Sigmoid colon (tissue), 4 donors: ENCODE measurements around the gene MKKS.

ENCODE experiments used
- CTCF ChIP-seq, 4 experiments: fragments of 450-650 bp in 3 of 4; fragments of 200-600 bp in 1 of 4; IDR thresholded peaks; one replicate each; pipeline ENCODE4 v1.5.1; 2016 to 2019; ENCODE audit warnings: antibody characterized with exemption in 4 of 4, mild to moderate bottlenecking in 3 of 4, moderate library complexity in 2 of 4
- POLR2A ChIP-seq, 2 donors: fragments of 450-650 bp; IDR thresholded peaks; one replicate each; pipeline ENCODE4 v1.6.1; 2016; ENCODE audit warnings: antibody characterized with exemption in 2 of 2, mild to moderate bottlenecking in 2 of 2, moderate library complexity in 2 of 2
- POLR2AphosphoS5 ChIP-seq, 4 donors: sonication (generic); formaldehyde crosslinking; IDR thresholded peaks; one replicate each; pipeline ENCODE4 v1.6.1; 2017; ENCODE audit warnings: antibody characterized with exemption in 4 of 4

GRCh38 chr20:10463622-10464021 lies 29.6 kb upstream of the MKKS start:
- no peak for TF ChIP-seq POLR2AphosphoS5 (IDR thresholded peaks at IDR 0.05)
- no peak for TF ChIP-seq POLR2A (IDR thresholded peaks at IDR 0.05)
- no peak for TF ChIP-seq CTCF (IDR thresholded peaks at IDR 0.05)
